ENCODE data around the gene MSLN. TPM values are rescaled to one million over a fixed set of nuclear protein-coding genes. Genes with fewer than 3 reads are reported as not detected.

The MSLN gene
- total and polyA plus RNA-seq, 2 of the 8 experiments (the other 6 are each of a cell fraction or from before 2014, with no cell fraction given) = 0.28 to 0.50 TPM

- no peak overlapping the region for H3K9ac ChIP-seq (replicated peaks in 1 of 4; ENCODE audit: extremely low read depth in 1 of 4, low read depth in 3 of 4, low read length in 3 of 4)
- POLR2A ChIA-PET (ENCODE audit: partially characterized antibody) = interaction anchor here (0.8 to 2.9 kb wide), 8 partner anchors 9 to 55 kb away, joined by 3 to 9 read pairs (median 6); partner anchors contain the start of genes ANTKMT and CIAO3
- TF ChIP-seq CHD2 (IDR thresholded peaks at IDR 0.05; ENCODE audit: low read length) (no peak), CBX5 (IDR thresholded peaks at IDR 0.05; ENCODE audit: low read depth, low read length) (no peak), NANOG (IDR thresholded peaks at IDR 0.05; ENCODE audit: insufficient read depth, low read depth, low read length, poor library complexity, severe bottlenecking) (no peak)
Observed at GRCh38 chr16:761625-762513, 1.3 kb downstream of the MSLN start.

More at GRCh38 chr16:761625-762513, 1.3 kb downstream of the MSLN start:
- Histone ChIP-seq H3K79me2 (ENCODE audit: control insufficient read depth in 1 of 2, insufficient read depth in 2 of 2, low read length in 2 of 2) (no peaks in the 10 kb centered on the region), H2BK12ac (ENCODE audit: low read depth, low read length) (peak overlapping the region; percentile 75; the same call in 1 of the 2 replicates), H3K27ac (ENCODE audit: low read depth, low read length) (no peak overlapping the region), H3K56ac (replicated peaks; ENCODE audit: insufficient read length, low read depth, low read length) (no peak overlapping the region), H4K8ac (ENCODE audit: extremely low read depth, insufficient read depth, low read length) (no peak overlapping the region), H2BK20ac (ENCODE audit: low read length) (no peak overlapping the region), H3K36me3 (ENCODE audit: control insufficient read depth in 2 of 4, insufficient read depth in 4 of 4, low read length in 3 of 4) (no peaks in the 10 kb centered on the region), H3K14ac (ENCODE audit: insufficient read length) (no peak overlapping the region), H2BK15ac (ENCODE audit: low read length) (no peak overlapping the region), H2AFZ (ENCODE audit: low read length) (no peak overlapping the region), H2BK5ac (ENCODE audit: low read depth, low read length) (no peak overlapping the region), H3K18ac (ENCODE audit: extremely low read depth, low read length) (no peak overlapping the region; the same call in 1 of the 2 replicates), H3K23ac (ENCODE audit: insufficient read length) (no peak overlapping the region), H3K4ac (replicated peaks; ENCODE audit: insufficient read length, low read depth, low read length) (no peak overlapping the region), H3K4me3 (ENCODE audit: extremely low read depth in 1 of 4, insufficient read depth in 2 of 4, low read depth in 3 of 4, low read length in 4 of 4) (no peak overlapping the region), H3K4me1 (replicated peaks in 1 of 4; ENCODE audit: control insufficient read depth in 3 of 4, insufficient read depth in 4 of 4, low read length in 3 of 4) (peaks cover 0 to 2% (median 0%) of the 10 kb centered on the region in 4 experiments; a peak in 1 of 7 replicates), H3K27me3 (replicated peaks in 1 of 4; ENCODE audit: control insufficient read depth in 3 of 4, extremely low read depth in 1 of 4, insufficient read depth in 3 of 4, low read length in 3 of 4) (no peaks in the 10 kb centered on the region), H4K20me1 (replicated peaks in 1 of 2; ENCODE audit: control insufficient read depth in 1 of 2, insufficient read depth in 2 of 2, low read length in 2 of 2) (no peaks in the 10 kb centered on the region), H3K4me2 (ENCODE audit: insufficient read depth in 1 of 2, low read depth in 2 of 2, low read length in 2 of 2) (no peak overlapping the region), H4K5ac (ENCODE audit: insufficient read length, low read depth, low read length) (no peak overlapping the region), H2AK5ac (ENCODE audit: low read depth, low read length) (no peak overlapping the region), H3K9me3 (ENCODE audit: insufficient read depth in 2 of 2, low read depth in 1 of 2, low read length in 1 of 2) (no peaks in the 10 kb centered on the region), H4K91ac (replicated peaks; ENCODE audit: insufficient read length, low read length) (no peak overlapping the region), H3K23me2 (ENCODE audit: low read depth, low read length) (no peaks in the 10 kb centered on the region), H2BK120ac (replicated peaks; ENCODE audit: low read depth, low read length) (no peak overlapping the region), H3K79me1 (ENCODE audit: low read depth, low read length) (no peaks in the 10 kb centered on the region)
- 81% methylated on average over 15 of the region's 22 CpGs; no CpG with 5 or more reads in 1 of the 2 experiments for WGBS, 2 experiments (ENCODE audit: extremely low coverage in 1 of 2, insufficient coverage in 1 of 2, insufficient read length in 1 of 2, insufficient replicate concordance in 2 of 2, low coverage in 1 of 2, low lambda C conversion rate in 2 of 2, missing lambda C conversion rate in 1 of 2)
- DNase-seq (ENCODE audit: low read depth in 1 of 2, low spot score in 2 of 2) (no peak), FAIRE-seq (no peak)
- CTCF ChIA-PET (ENCODE audit: partially characterized antibody) = interaction anchor here (0.7 to 5.0 kb wide), 16 partner anchors 8 to 182 kb away, joined by 3 to 38 read pairs (median 5); partner anchors contain the start of gene CIAO3
